ENCODE measurements around the gene MYOG.

DNA sequence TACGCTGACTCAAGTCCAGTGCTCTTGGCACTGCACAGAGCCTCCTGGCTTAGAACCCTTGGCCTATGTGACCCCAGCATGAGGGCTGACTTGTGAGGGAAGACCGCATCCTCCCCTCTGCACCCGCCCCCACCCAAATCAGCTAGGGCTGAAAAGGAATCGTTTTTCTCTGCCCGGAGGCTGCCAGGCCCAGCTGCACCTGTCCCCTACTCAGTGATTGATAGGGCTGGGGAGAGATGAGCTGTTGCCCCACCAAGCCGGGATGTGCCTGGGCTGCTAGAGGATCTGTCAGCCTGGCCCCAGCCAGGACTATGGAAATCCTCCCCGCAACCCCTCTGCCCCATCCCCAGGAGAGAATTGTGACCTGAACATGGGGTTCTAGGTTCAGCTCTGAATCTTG, 20.6 kb downstream of the MYOG start:
- TF ChIP-seq, protein P1, sequence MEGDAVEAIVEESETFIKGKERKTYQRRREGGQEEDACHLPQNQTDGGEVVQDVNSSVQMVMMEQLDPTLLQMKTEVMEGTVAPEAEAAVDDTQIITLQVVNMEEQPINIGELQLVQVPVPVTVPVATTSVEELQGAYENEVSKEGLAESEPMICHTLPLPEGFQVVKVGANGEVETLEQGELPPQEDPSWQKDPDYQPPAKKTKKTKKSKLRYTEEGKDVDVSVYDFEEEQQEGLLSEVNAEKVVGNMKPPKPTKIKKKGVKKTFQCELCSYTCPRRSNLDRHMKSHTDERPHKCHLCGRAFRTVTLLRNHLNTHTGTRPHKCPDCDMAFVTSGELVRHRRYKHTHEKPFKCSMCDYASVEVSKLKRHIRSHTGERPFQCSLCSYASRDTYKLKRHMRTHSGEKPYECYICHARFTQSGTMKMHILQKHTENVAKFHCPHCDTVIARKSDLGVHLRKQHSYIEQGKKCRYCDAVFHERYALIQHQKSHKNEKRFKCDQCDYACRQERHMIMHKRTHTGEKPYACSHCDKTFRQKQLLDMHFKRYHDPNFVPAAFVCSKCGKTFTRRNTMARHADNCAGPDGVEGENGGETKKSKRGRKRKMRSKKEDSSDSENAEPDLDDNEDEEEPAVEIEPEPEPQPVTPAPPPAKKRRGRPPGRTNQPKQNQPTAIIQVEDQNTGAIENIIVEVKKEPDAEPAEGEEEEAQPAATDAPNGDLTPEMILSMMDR (conservative IDR thresholded peaks at IDR 0.05 in 1 of 2, IDR thresholded peaks at IDR 0.05 in 1 of 2; ENCODE audit: low read depth in 1 of 2, low read length in 2 of 2) = no peak
- no peak for TF ChIP-seq EZH2 (IDR thresholded peaks at IDR 0.05; ENCODE audit: low read length, missing control alignments)
